Measurements from ENCODE around the gene TEX13D.
A peak's percentile ranks its signal among the peaks of the same experiment; 100 is the strongest.
"Not testable (repeated sequence)": the region's sequence is repeated elsewhere in the genome, so short reads cannot be mapped to it uniquely, and the experiment has no call there.

The TEX13D gene

GRCh38 chrX:124332481-124333424 lies at the start of gene TEX13D:
Gene TEX13D, plus strand, starts transcription at chrX:124332660. Its CDS starts 258 bp downstream, at chrX:124332918.
- no peak for FAIRE-seq

GRCh38 chrX:124289443-124289842 lies 43.0 kb upstream of the TEX13D start:
- FAIRE-seq: no peak

GRCh38 chrX:124293810-124294209 lies 38.6 kb upstream of the TEX13D start:
- no peak for FAIRE-seq

GRCh38 chrX:124299323-124299722 lies 33.1 kb upstream of the TEX13D start:
- FAIRE-seq: peak; percentile 5

GRCh38 chrX:124300405-124300804 lies 32.1 kb upstream of the TEX13D start:
- FAIRE-seq: no peak

GRCh38 chrX:124307253-124307907 lies 25.1 kb upstream of the TEX13D start:
- peak; percentile 74 for FAIRE-seq

GRCh38 chrX:124325732-124326131 lies 6.7 kb upstream of the TEX13D start:
- no peak for FAIRE-seq

- FAIRE-seq: no peak
These were observed 3.7 kb upstream of the TEX13D start for GRCh38 chrX:124328765-124329164.

- FAIRE-seq: no peak
These were observed 1.4 kb downstream of the TEX13D start for GRCh38 chrX:124333862-124334261.

GRCh38 chrX:124334555-124334954 lies 2.1 kb downstream of the TEX13D start:
- not testable (repeated sequence) for FAIRE-seq

- FAIRE-seq: no peak
These were observed 3.1 kb downstream of the TEX13D start for GRCh38 chrX:124335598-124335997.

GRCh38 chrX:124337916-124338315 lies 5.5 kb downstream of the TEX13D start:
- no peak for FAIRE-seq

- FAIRE-seq: no peak
These were observed 6.5 kb downstream of the TEX13D start for GRCh38 chrX:124338733-124339514.

- peak; percentile 53 for FAIRE-seq
These were observed 9.1 kb downstream of the TEX13D start for GRCh38 chrX:124341396-124342132.

- FAIRE-seq: no peak
These were observed 9.9 kb downstream of the TEX13D start for GRCh38 chrX:124342174-124342867.

GRCh38 chrX:124343016-124343415 lies 10.6 kb downstream of the TEX13D start:
- no peak for FAIRE-seq

GRCh38 chrX:124344246-124344645 lies 11.8 kb downstream of the TEX13D start:
- FAIRE-seq: no peak

GRCh38 chrX:124346117-124346876 lies 13.8 kb downstream of the TEX13D start, which contains the start of gene SH2D1A:
Gene SH2D1A, plus strand, starts transcription at chrX:124346563. Its CDS starts 80 bp downstream, at chrX:124346643.
- FAIRE-seq: no peak

GRCh38 chrX:124346877-124347241 lies 14.4 kb downstream of the TEX13D start:
- no peak for FAIRE-seq

- no peak for FAIRE-seq
These were observed 14.8 kb downstream of the TEX13D start for GRCh38 chrX:124347242-124347641.

GRCh38 chrX:124348182-124348581 lies 15.7 kb downstream of the TEX13D start:
- no peak for FAIRE-seq

Data from colon (tissue), 2 donors.